Posterior vena cava (tissue), 2 donors: ENCODE results near the gene PHF21B. TPM values are rescaled to one million over a fixed set of nuclear protein-coding genes. Genes with fewer than 3 reads are reported as not detected.
A peak's percentile ranks its signal among the peaks of the same experiment; 100 is the strongest.

Experiments used
- DNase-seq: peaks from one replicate; pipeline ENCODE4 v3.0.0-alpha.2; 2020; ENCODE audit warnings: low spot score
- intact Hi-C, 2 donors: fragments of 100-400 bp; cut with DNase I; formaldehyde crosslinking; loops; one replicate each; pipeline versions ENCODE4 v1.14.1 to v1.14.2; 2022 to 2023
- total RNA-seq, 2 donors: library from RNA; stranded (reverse); fragmentation: NEBNext Ultra II Directional; extraction: Animal tissue kit (Norgen Biotek cat#: 25700); gene quantifications; one replicate each; pipeline ENCODE4 v1.2.1, GENCODE V29; 2021
- donor health status: DM: yes; HTN: yes; CAD: no.
- donor health status: DM: yes; HTN: yes; CAD: no.

Gene PHF21B
- total RNA-seq, 2 donors from 2014 or later, result 0.32 to 0.38 TPM

GRCh38 chr22:44840611-44841322 is 169.0 kb downstream of the PHF21B start:
- intact Hi-C loops, result no loop called here

GRCh38 chr22:44839721-44840120 is 170.1 kb downstream of the PHF21B start:
- DNase-seq, result peak; percentile 60
- intact Hi-C loops, result no loop called here

More at GRCh38 chr22:44840611-44841322, 169.0 kb downstream of the PHF21B start:
- peak; percentile 23 for DNase-seq

- DNase-seq, result peak; percentile 46
- intact Hi-C loops, result no loop called here
Measured at GRCh38 chr22:44839061-44839460, 170.7 kb downstream of the PHF21B start.

- DNase-seq, result peak; percentile 54
- intact Hi-C loops, result no loop called here
Measured at GRCh38 chr22:44838316-44839016, 171.3 kb downstream of the PHF21B start.

- intact Hi-C loops, result no loop called here
- DNase-seq, result peak; percentile 74
Measured at GRCh38 chr22:44837481-44837880, 172.3 kb downstream of the PHF21B start.

- no peak for DNase-seq
- intact Hi-C loops, result no loop called here
Measured at GRCh38 chr22:44834065-44834464, 175.7 kb downstream of the PHF21B start.

GRCh38 chr22:44831885-44832284 is 177.9 kb downstream of the PHF21B start:
- intact Hi-C loops, result no loop called here

More at GRCh38 chr22:44831885-44832284, 177.9 kb downstream of the PHF21B start:
- DNase-seq, result no peak

Other genes with a start within 250 kb of the PHF21B start
- 10 to 100 TPM; 29.7 to 30.1 TPM for gene NUP50, start 153.9 kb upstream of the PHF21B start, total RNA-seq
- gene KIAA0930, start 230.9 kb upstream of the PHF21B start, total RNA-seq, result 10 to 100 TPM; 48.5 to 74.0 TPM